GM10266 (cell line): ENCODE measurements around the gene PRRG3.

ENCODE experiments used
- DNase-seq: peaks from one replicate; pipeline ENCODE4 v3.0.0; 2012; ENCODE audit errors: extremely low spot score
- TF ChIP-seq, protein P1 (sequence below): IDR thresholded peaks from 2 replicates; pipeline ENCODE4 v1.5.1; 2012; ENCODE audit warnings: mild to moderate bottlenecking, low read depth; ENCODE audit not compliant: control insufficient read depth, insufficient read depth; ENCODE audit errors: missing control alignments

PRRG3 gene

DNA sequence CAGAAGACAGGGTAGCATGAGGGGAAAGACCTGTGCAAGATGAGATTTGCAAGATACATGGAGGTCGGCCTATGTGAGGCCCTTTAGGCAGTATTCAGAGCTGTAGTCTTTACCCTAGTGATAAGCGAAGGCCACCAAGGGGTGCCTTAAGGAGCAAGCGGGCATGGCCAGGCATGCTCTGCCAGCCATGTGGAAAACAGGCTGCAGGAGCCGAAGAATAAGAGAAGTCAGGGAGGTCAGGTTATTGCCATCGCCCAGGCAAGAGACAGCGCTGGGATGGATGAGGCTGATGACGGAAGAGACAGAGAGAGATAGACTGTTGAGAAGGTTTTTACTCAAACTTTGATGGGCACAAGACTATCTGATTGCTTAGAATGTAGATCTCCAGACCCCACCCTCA is 13.6 kb downstream of the PRRG3 start:
- TF ChIP-seq, protein P1, sequence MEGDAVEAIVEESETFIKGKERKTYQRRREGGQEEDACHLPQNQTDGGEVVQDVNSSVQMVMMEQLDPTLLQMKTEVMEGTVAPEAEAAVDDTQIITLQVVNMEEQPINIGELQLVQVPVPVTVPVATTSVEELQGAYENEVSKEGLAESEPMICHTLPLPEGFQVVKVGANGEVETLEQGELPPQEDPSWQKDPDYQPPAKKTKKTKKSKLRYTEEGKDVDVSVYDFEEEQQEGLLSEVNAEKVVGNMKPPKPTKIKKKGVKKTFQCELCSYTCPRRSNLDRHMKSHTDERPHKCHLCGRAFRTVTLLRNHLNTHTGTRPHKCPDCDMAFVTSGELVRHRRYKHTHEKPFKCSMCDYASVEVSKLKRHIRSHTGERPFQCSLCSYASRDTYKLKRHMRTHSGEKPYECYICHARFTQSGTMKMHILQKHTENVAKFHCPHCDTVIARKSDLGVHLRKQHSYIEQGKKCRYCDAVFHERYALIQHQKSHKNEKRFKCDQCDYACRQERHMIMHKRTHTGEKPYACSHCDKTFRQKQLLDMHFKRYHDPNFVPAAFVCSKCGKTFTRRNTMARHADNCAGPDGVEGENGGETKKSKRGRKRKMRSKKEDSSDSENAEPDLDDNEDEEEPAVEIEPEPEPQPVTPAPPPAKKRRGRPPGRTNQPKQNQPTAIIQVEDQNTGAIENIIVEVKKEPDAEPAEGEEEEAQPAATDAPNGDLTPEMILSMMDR, result no peak
- DNase-seq, result no peak

DNA sequence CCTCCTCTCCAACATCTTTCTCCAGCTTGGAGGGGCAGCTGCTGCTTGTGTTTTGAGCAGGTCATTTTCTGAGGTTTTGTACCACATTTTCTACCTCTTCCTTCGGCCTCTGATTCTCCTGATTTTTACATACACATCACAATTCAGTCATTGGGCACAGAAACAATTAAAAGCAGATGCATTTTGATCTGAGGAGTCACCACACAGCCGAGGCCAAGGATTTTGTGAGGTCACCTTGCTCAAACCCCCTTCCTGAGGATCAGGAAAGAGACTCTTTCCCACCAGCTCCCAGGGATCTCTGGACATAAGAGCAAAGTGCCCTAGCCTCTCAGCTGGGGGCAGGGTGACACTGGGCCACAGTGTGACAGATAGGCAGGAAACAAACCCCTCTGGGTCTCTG is 15.2 kb downstream of the PRRG3 start:
- no peak for DNase-seq
- TF ChIP-seq, protein P1, result no peak

GRCh38 chrX:151711154-151711553 is 15.9 kb downstream of the PRRG3 start:
- TF ChIP-seq, protein P1, result no peak
- DNase-seq, result no peak

- no peak for DNase-seq
- TF ChIP-seq, protein P1, result no peak
Observed at GRCh38 chrX:151711787-151712186, 16.5 kb downstream of the PRRG3 start.

DNA sequence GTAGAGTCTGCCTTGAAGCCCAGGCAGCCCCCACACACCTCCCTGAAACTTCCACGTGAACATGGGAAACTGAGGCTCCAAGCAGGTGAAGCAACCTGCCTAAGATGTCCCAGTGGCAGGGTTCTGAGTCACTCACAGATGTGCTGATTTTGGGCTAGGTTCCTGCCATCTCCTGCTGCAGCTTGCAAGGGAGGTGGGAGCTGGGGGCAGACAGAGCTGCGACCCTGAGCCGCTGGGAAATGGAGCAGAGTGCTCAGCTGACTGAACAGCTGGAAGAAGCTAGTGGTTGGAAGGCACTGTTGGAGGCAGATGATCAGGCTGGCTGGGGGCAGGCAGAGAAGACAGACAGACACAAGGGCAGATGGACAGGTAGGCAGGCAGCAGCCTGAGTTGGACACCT is 17.0 kb downstream of the PRRG3 start:
- DNase-seq, result no peak
- TF ChIP-seq, protein P1, result no peak

DNA sequence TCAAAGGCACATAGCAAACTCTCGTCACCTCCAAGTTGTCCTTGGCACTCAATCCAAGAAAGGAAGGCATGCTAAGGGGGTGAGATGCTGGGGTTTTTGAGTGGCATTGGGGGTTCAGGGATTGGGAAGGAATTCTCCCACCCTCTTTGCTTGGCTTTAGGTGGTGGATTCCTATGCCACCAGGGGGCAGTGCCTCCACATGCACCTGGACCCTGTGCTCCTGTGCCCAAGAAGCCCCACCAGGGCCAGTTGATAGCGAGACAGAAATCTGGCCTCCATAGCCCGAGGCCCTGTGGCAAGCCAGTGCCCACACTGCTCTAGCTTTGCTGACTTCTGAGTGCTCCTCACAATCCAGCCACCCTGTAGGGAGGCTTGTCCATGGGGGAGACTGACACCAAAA is 18.6 kb downstream of the PRRG3 start:
- peak; percentile 16 for DNase-seq
- TF ChIP-seq, protein P1, result peak; percentile 32

- no peak for DNase-seq
- TF ChIP-seq, protein P1, result no peak
Observed at GRCh38 chrX:151714362-151714761, 19.1 kb downstream of the PRRG3 start.
